Lung (tissue), 12 donors: Measurements from ENCODE around the gene ZBTB32. TPM values are rescaled to one million over a fixed set of nuclear protein-coding genes. Genes with fewer than 3 reads are reported as not detected.

ENCODE experiments used
- ATAC-seq: fragments of 200-7000 bp; cut with Tn5 transposase; one replicate; pipeline ENCODE4 v1.9.1; 2020; ENCODE audit warnings: moderate number of reproducible peaks; ENCODE audit not compliant: insufficient read depth, low FRiP score
- DNase-seq, 3 donors: peaks; one replicate each; pipeline ENCODE4 v3.0.0-alpha.2; 2013 to 2017
- H3K27ac ChIP-seq, 2 donors: one replicate each; pipeline ENCODE4 v1.5.1; 2013; ENCODE audit warnings: mild to moderate bottlenecking in 2 of 2, moderate library complexity in 2 of 2, control low read depth in 1 of 2, inconsistent platforms in 1 of 2, low read depth in 1 of 2, low read length in 1 of 2
- H3K27me3 ChIP-seq, 3 donors: one replicate each; pipeline ENCODE4 v1.5.1; 2013; ENCODE audit warnings: low read length in 2 of 3; ENCODE audit not compliant: control insufficient read depth in 3 of 3, insufficient read depth in 3 of 3
- H3K36me3 ChIP-seq, 4 donors: one replicate each; pipeline ENCODE4 v1.5.1; 2013; ENCODE audit warnings: low read length in 4 of 4, mild to moderate bottlenecking in 1 of 4, moderate library complexity in 1 of 4; ENCODE audit not compliant: control insufficient read depth in 4 of 4, insufficient read depth in 4 of 4
- H3K4me1 ChIP-seq, 5 donors: one replicate each; pipeline ENCODE4 v1.5.1; 2013; ENCODE audit warnings: low read length in 5 of 5, mild to moderate bottlenecking in 2 of 5, moderate library complexity in 1 of 5; ENCODE audit not compliant: control insufficient read depth in 5 of 5, insufficient read depth in 5 of 5
- H3K4me3 ChIP-seq: one replicate; pipeline ENCODE4 v1.5.1; 2013; ENCODE audit warnings: mild to moderate bottlenecking, control low read depth, moderate library complexity
- H3K9ac ChIP-seq, 2 donors: one replicate each; pipeline ENCODE4 v1.5.1; 2013; ENCODE audit warnings: low read length in 2 of 2, control low read depth in 1 of 2; ENCODE audit not compliant: insufficient read depth in 1 of 2
- H3K9me3 ChIP-seq, 4 donors: one replicate each; pipeline ENCODE4 v1.5.1; 2013; ENCODE audit warnings: low read length in 3 of 4, mild to moderate bottlenecking in 1 of 4, moderate library complexity in 1 of 4; ENCODE audit not compliant: control insufficient read depth in 4 of 4, insufficient read depth in 3 of 4
- WGBS, 2 donors: extraction: QIAGEN DNeasy Blood & Tissue Kit; methylation state at CpG; one replicate each; pipeline ENCODE4 v1.1.7; 2013; 5-methylcytosine and 5-hydroxymethylcytosine counted together
- polyA plus RNA-seq, 2 donors: library from polyadenylated mRNA; stranded (reverse); fragments of 200-250 nt; gene quantifications; one replicate each; pipeline ENCODE4 v1.2.1, GENCODE V29; 2013
- total RNA-seq, 2 donors: library from RNA; depleted of rRNA in 1 of 2; stranded (reverse); fragments of >200 nt in 1 of 2; gene quantifications; one replicate each; pipeline ENCODE4 v1.2.1, GENCODE V29; 2014 to 2021
- TF ChIP-seq, protein P1 (sequence below): IDR thresholded peaks from 2 replicates; pipeline ENCODE4 v1.5.1; 2012; ENCODE audit warnings: mild to moderate bottlenecking; ENCODE audit errors: control extremely low read depth, extremely low read depth
- donor health status: control.
- donor health status: control.
- donor health status: Bipolar disorder and iron deficiency.
- donor health status: healthy.
- donor health status: DM: yes; HTN: yes; CAD: no.

Gene ZBTB32
- total and polyA plus RNA-seq, 4 donors = 0.22 to 0.63 (median 0.39) TPM

DNA sequence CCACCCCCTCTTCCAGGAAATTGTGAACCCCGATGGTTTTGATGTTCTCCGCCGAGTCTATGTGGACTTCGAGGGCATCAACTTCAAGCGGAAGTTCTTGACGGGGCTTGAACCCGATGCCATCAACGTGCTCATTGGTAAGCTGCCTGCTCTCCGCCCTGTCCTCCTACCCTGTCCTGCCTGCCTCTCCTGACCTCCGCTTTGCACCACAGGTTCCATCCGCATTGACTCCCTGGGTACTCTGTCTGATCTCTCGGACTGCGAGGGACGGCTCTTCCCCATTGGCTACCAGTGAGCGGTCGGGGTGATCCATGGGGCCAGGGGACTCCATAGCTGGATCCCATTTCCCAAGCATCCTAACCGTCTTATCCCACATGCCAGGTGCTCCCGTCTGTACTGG, 26.0 kb downstream of the ZBTB32 start:
- no peak for DNase-seq
- 93 to 94% methylated on average over 18 of the region's 18 CpGs for WGBS, 2 donors
- Histone ChIP-seq H3K9me3 (no peaks in the 10 kb centered on the region), H3K4me1 (no peaks in the 10 kb centered on the region), H3K9ac (no peak overlapping the region), H3K4me3 (no peak overlapping the region), H3K36me3 (peaks cover 5 to 87% (median 38%) of the 10 kb centered on the region in 4 donors), H3K27ac (no peak overlapping the region), H3K27me3 (no peaks in the 10 kb centered on the region)
- ATAC-seq = no peak
- TF ChIP-seq, protein P1, sequence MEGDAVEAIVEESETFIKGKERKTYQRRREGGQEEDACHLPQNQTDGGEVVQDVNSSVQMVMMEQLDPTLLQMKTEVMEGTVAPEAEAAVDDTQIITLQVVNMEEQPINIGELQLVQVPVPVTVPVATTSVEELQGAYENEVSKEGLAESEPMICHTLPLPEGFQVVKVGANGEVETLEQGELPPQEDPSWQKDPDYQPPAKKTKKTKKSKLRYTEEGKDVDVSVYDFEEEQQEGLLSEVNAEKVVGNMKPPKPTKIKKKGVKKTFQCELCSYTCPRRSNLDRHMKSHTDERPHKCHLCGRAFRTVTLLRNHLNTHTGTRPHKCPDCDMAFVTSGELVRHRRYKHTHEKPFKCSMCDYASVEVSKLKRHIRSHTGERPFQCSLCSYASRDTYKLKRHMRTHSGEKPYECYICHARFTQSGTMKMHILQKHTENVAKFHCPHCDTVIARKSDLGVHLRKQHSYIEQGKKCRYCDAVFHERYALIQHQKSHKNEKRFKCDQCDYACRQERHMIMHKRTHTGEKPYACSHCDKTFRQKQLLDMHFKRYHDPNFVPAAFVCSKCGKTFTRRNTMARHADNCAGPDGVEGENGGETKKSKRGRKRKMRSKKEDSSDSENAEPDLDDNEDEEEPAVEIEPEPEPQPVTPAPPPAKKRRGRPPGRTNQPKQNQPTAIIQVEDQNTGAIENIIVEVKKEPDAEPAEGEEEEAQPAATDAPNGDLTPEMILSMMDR = no peak

DNA sequence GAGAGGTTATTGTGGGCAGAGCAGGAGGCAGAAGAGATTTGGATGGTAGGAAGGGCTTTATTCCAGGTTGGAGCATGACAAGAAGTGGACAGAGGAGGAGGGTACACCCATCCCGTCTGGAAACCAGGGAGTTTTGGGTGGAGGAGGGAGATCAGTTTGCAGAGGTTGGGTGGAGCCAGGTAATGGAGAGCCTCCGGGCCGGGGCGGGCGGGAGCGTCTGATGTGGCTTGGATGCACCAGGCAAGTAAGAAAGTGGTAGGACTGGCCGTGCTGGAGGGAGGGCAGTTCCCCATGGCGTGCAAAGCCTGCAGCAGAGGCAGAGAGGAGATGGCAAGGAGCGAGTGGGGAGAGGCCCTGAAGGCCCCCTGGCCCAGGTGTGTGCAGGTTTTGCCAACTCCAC, 27.0 kb downstream of the ZBTB32 start:
- Histone ChIP-seq H3K36me3 (peaks cover 5 to 82% (median 34%) of the 10 kb centered on the region in 4 donors), H3K27ac (no peak overlapping the region), H3K4me1 (no peaks in the 10 kb centered on the region), H3K9me3 (no peaks in the 10 kb centered on the region), H3K27me3 (no peaks in the 10 kb centered on the region), H3K4me3 (no peak overlapping the region), H3K9ac (no peak overlapping the region)
- no peak for ATAC-seq
- no peak for DNase-seq
- WGBS, 2 donors = 86 to 90% methylated on average over 8 to 9 of the region's 9 CpGs
- TF ChIP-seq, protein P1 = no peak

DNA sequence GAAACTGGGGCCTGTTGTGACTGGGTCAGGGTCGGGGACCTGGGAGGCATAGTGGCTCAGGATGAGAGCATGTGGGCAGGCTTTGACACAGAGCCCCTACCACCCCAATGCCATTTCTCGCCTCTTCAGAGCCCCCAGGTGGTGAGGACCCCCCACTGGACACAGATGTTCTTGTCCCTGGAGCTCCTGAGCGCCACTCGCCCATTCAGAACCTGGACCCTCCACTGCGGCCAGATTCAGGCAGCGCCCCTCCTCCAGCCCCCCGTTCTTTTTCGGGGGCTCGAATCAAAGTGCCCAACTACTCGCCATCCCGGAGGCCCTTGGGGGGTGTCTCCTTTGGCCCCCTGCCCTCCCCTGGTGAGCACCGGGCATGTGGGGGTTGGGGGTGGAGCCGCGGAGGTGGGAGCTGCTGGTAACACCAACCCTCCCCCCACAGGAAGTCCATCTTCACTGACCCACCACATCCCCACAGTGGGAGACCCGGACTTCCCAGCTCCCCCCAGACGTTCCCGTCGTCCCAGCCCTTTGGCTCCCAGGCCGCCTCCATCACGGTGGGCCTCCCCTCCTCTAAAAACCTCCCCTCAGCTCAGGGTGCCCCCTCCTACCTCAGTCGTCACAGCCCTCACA, 27.5 kb downstream of the ZBTB32 start:
- Histone ChIP-seq H3K4me1 (no peaks in the 10 kb centered on the region), H3K27me3 (no peaks in the 10 kb centered on the region), H3K27ac (no peak overlapping the region), H3K9me3 (no peaks in the 10 kb centered on the region), H3K4me3 (no peak overlapping the region), H3K9ac (no peak overlapping the region), H3K36me3 (peaks cover 5 to 83% (median 36%) of the 10 kb centered on the region in 4 donors)
- 90% methylated on average over 21 of the region's 21 CpGs for WGBS, 2 donors
- ATAC-seq (no peak), DNase-seq (no peak)
- TF ChIP-seq, protein P1 = no peak
